ENCODE data around the gene ZNF385B.
"Not testable (repeated sequence)": the region's sequence is repeated elsewhere in the genome, so short reads cannot be mapped to it uniquely, and the experiment has no call there.

ZNF385B gene

GRCh38 chr2:179671043-179671981 lies 190.1 kb downstream of the ZNF385B start:
- DNase-seq, result no peak

GRCh38 chr2:179669196-179669595 lies 192.2 kb downstream of the ZNF385B start:
- DNase-seq, result no peak

- DNase-seq, result no peak
These were observed 196.2 kb downstream of the ZNF385B start for GRCh38 chr2:179664972-179665812.

- no peak for DNase-seq
These were observed 199.4 kb downstream of the ZNF385B start for GRCh38 chr2:179661986-179662385.

- no peak for DNase-seq
These were observed 204.3 kb downstream of the ZNF385B start for GRCh38 chr2:179657068-179657595.

GRCh38 chr2:179655627-179656026 lies 205.8 kb downstream of the ZNF385B start:
- no peak for DNase-seq

- DNase-seq, result no peak
These were observed 206.6 kb downstream of the ZNF385B start for GRCh38 chr2:179654806-179655205.

GRCh38 chr2:179652296-179652695 lies 209.1 kb downstream of the ZNF385B start:
- no peak for DNase-seq

GRCh38 chr2:179650420-179650819 lies 211.0 kb downstream of the ZNF385B start:
- DNase-seq, result no peak

GRCh38 chr2:179646862-179647587 lies 214.4 kb downstream of the ZNF385B start:
- DNase-seq, result no peak

GRCh38 chr2:179646173-179646769 lies 215.1 kb downstream of the ZNF385B start:
- DNase-seq, result no peak

GRCh38 chr2:179645047-179645446 lies 216.4 kb downstream of the ZNF385B start:
- no peak for DNase-seq

- no peak for DNase-seq
These were observed 218.9 kb downstream of the ZNF385B start for GRCh38 chr2:179642462-179642861.

- DNase-seq, result no peak
These were observed 224.4 kb downstream of the ZNF385B start for GRCh38 chr2:179636995-179637394.

GRCh38 chr2:179636100-179636980 lies 225.1 kb downstream of the ZNF385B start:
- no peak for DNase-seq

GRCh38 chr2:179631769-179632385 lies 229.5 kb downstream of the ZNF385B start:
- DNase-seq, result not testable (repeated sequence)

GRCh38 chr2:179629776-179630175 lies 231.6 kb downstream of the ZNF385B start:
- not testable (repeated sequence) for DNase-seq

GRCh38 chr2:179626261-179626660 lies 235.2 kb downstream of the ZNF385B start:
- DNase-seq, result no peak

GRCh38 chr2:179622635-179623300 lies 238.6 kb downstream of the ZNF385B start:
- DNase-seq, result no peak

- DNase-seq, result no peak
These were observed 239.3 kb downstream of the ZNF385B start for GRCh38 chr2:179622112-179622511.
